T-cell (primary cell): ENCODE measurements around the gene TMEFF1. TPM values are rescaled to one million over a fixed set of nuclear protein-coding genes. Genes with fewer than 3 reads are reported as not detected.
"Not testable (repeated sequence)": the region's sequence is repeated elsewhere in the genome, so short reads cannot be mapped to it uniquely, and the experiment has no call there.

ENCODE experiments used
- ATAC-seq, 4 experiments: fragments of 200-7000 bp in 3 of 4; fragments of 150-1000 bp in 1 of 4; cut with Tn5 transposase; replicated peaks in 1 of 4; 1 replicate in 3 of 4; 2 replicates in 1 of 4; pipeline ENCODE4 v1.10.0; 2021; ENCODE audit warnings: moderate library complexity in 3 of 4, mild to moderate bottlenecking in 2 of 4, moderate number of reproducible peaks in 1 of 4
- CTCF ChIA-PET, 2 donors: fragments of 300-600 bp; sonication (Branson Sonifier 250); formaldehyde crosslinking; loops; one replicate each; lab custom pipeline; 2022; ENCODE audit warnings: antibody characterized with exemption in 2 of 2; lab: Charles Lee
- POLR2A ChIA-PET, 2 donors: fragments of 300-600 bp; sonication (Branson Sonifier 250); formaldehyde crosslinking; loops; one replicate each; lab custom pipeline; 2022; ENCODE audit warnings: antibody characterized with exemption in 2 of 2; lab: Charles Lee
- DNase-seq, 35 experiments: peaks; one replicate each; pipeline versions ENCODE4 v3.0.0 to v3.0.0-alpha.2; 2013 to 2023
- H3K27ac ChIP-seq: one replicate; pipeline ENCODE4 v1.5.1; 2013; ENCODE audit warnings: low read length
- H3K27me3 ChIP-seq, 2 experiments: replicated peaks in 1 of 2; 1 replicate in 1 of 2; 2 replicates in 1 of 2; pipeline versions ENCODE4 v1.6.1 to v1.7.0; 2013; ENCODE audit warnings: low read length in 1 of 2, mixed read lengths in 1 of 2; ENCODE audit not compliant: control insufficient read depth in 2 of 2, insufficient read depth in 2 of 2; ENCODE audit errors: extremely low read depth in 1 of 2
- H3K36me3 ChIP-seq, 2 donors: 1 replicate in 1 of 2; 2 replicates in 1 of 2; pipeline versions ENCODE4 v1.6.1 to v1.7.0; 2013; ENCODE audit warnings: low read length in 1 of 2; ENCODE audit not compliant: control insufficient read depth in 2 of 2, insufficient read depth in 1 of 2; ENCODE audit errors: extremely low read depth in 1 of 2
- H3K4me1 ChIP-seq, 2 experiments: 1 replicate in 1 of 2; 2 replicates in 1 of 2; pipeline versions ENCODE4 v1.6.1 to v1.7.0; 2013; ENCODE audit warnings: low read length in 2 of 2, mixed read lengths in 1 of 2; ENCODE audit not compliant: insufficient read depth in 2 of 2, control insufficient read depth in 1 of 2; ENCODE audit errors: extremely low read depth in 1 of 2
- H3K4me3 ChIP-seq, 2 donors: 1 replicate in 1 of 2; 2 replicates in 1 of 2; pipeline versions ENCODE4 v1.5.1 to v1.7.0; 2013; ENCODE audit warnings: mild to moderate bottlenecking in 2 of 2, low read length in 1 of 2, moderate library complexity in 1 of 2; ENCODE audit not compliant: control insufficient read depth in 1 of 2; ENCODE audit errors: extremely low read depth in 1 of 2
- H3K9me3 ChIP-seq: 2 replicates; pipeline ENCODE4 v1.7.0; 2013
- H3K27ac Mint-ChIP-seq, 2 donors: one replicate each; pipeline ENCODE4 v1.8.0; 2020 to 2021; ENCODE audit warnings: mild to moderate bottlenecking in 2 of 2, mixed read lengths in 2 of 2
- H3K27me3 Mint-ChIP-seq, 2 donors: one replicate each; pipeline ENCODE4 v1.8.0; 2021 to 2022; ENCODE audit warnings: mixed read lengths in 2 of 2
- H3K36me3 Mint-ChIP-seq: one replicate; pipeline ENCODE4 v1.8.0; 2021; ENCODE audit warnings: mixed read lengths
- H3K4me1 Mint-ChIP-seq, 3 donors: one replicate each; pipeline ENCODE4 v1.8.0; 2020 to 2022; ENCODE audit warnings: mixed read lengths in 3 of 3, mild to moderate bottlenecking in 1 of 3
- H3K4me3 Mint-ChIP-seq, 3 donors: one replicate each; pipeline ENCODE4 v1.8.0; 2020 to 2022; ENCODE audit warnings: mild to moderate bottlenecking in 3 of 3, mixed read lengths in 3 of 3, moderate library complexity in 3 of 3
- H3K9me3 Mint-ChIP-seq, 3 donors: one replicate each; pipeline ENCODE4 v1.8.0; 2020 to 2022; ENCODE audit warnings: mixed read lengths in 3 of 3
- WGBS: methylation state at CpG from one replicate; pipeline ENCODE4 v1.1.5; 2013; ENCODE audit warnings: missing lambda C conversion rate; ENCODE audit not compliant: insufficient coverage; 5-methylcytosine and 5-hydroxymethylcytosine counted together
- total RNA-seq, 35 experiments: library from RNA in 6 of 35; stranded (reverse) in 6 of 35; fragments of 120-200 nt in 1 of 35; gene quantifications; one replicate each; pipeline versions ENCODE4 v1.2.1 to v1.2.4 and lab custom pipeline; 2013 to 2026

TMEFF1 gene
- total RNA-seq, 5 donors from 2014 or later (not counting 1 experiment from before 2014, with no cell fraction given), result 0.22 to 0.26 TPM; not detected in 3

DNA sequence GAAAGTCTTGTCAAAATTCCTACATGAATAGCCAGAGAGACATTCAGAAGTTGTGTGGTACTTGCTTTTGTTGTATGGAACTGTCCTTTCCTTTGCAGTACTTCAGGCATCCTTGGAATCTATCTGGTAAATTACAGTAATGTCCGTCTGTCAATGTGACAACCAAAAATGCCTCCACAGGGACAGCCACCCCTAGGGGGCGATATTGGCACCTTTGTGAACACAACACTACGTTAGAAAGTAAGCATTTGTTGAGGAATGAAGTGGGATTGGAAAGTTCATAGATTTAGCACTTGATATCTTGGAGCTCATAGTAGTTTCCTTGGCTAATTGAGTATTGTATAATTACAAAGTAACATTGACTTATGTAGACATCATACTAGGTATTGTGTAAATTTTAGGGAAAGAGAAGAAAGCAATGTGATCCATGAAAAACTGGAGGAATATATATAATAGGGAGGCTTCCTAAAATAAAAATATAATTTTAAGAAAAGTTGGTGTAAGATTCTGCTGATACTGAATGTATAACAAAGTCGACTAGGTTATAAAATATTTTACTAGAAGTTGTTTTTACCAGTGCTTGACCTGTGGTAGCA lies 32.7 kb downstream of the TMEFF1 start:
- ATAC-seq, result no peak
- CTCF ChIA-PET, result interaction anchor here in 1 of 2 donors (0.6 to 0.7 kb wide), 2 partner anchors 15 to 1208 kb away, joined by 3 to 5 read pairs; no protein-coding TSS in a partner anchor
- no CpG with 5 or more reads among the region's 4 CpGs for WGBS

GRCh38 chr9:100507350-100507749 lies 34.4 kb downstream of the TMEFF1 start:
- peaks cover 15% of the 10 kb centered on the region for H3K36me3 Mint-ChIP-seq
- H3K4me1 ChIP-seq, H3K4me3 ChIP-seq, H3K4me3 Mint-ChIP-seq, H3K27ac Mint-ChIP-seq, H3K27ac ChIP-seq, DNase-seq, ATAC-seq, H3K27me3 ChIP-seq, H3K9me3 ChIP-seq, H3K4me1 Mint-ChIP-seq, H3K27me3 Mint-ChIP-seq, H3K9me3 Mint-ChIP-seq, H3K36me3 ChIP-seq, POLR2A ChIA-PET: not testable (repeated sequence)
- CTCF ChIA-PET, result interaction anchor here in 1 of 2 donors (0.7 kb wide), 1 partner anchor 9 kb away, joined by 6 read pairs; no protein-coding TSS in a partner anchor

More for the DNA sequence above, 32.7 kb downstream of the TMEFF1 start:
- POLR2A ChIA-PET, result interaction anchor here in 1 of 2 donors (0.9 kb wide), 1 partner anchor 9 kb away, joined by 14 read pairs; no protein-coding TSS in a partner anchor
- Histone ChIP-seq H3K9me3 (no peaks in the 10 kb centered on the region), H3K36me3 (no peaks in the 10 kb centered on the region), H3K4me1 (no peaks in the 10 kb centered on the region), H3K27me3 (no peaks in the 10 kb centered on the region), H3K4me3 (no peak overlapping the region), H3K27ac (no peak overlapping the region)
- Mint-ChIP-seq H3K4me1 (no peaks in the 10 kb centered on the region), H3K36me3 (peaks cover 13% of the 10 kb centered on the region), H3K4me3 (no peak overlapping the region), H3K27ac (no peak overlapping the region), H3K27me3 (no peaks in the 10 kb centered on the region), H3K9me3 (peaks cover 0 to 4% (median under 1%) of the 10 kb centered on the region in 3 donors)
- DNase-seq, result peak in 31 of 35 experiments; percentile 2 to 62 (median 34)

GRCh38 chr9:100511205-100511604 lies 38.3 kb downstream of the TMEFF1 start:
- H3K27me3 Mint-ChIP-seq, result no peaks in the 10 kb centered on the region
- no peak overlapping the region for H3K27ac Mint-ChIP-seq
- Histone ChIP-seq H3K4me3 (no peak overlapping the region), H3K4me1 (no peaks in the 10 kb centered on the region), H3K36me3 (no peaks in the 10 kb centered on the region), H3K27me3 (no peaks in the 10 kb centered on the region), H3K27ac (no peak overlapping the region), H3K9me3 (no peaks in the 10 kb centered on the region)
- no peak overlapping the region for H3K4me3 Mint-ChIP-seq
- no peak for DNase-seq
- H3K36me3 Mint-ChIP-seq, result peaks cover 15% of the 10 kb centered on the region
- no peak for ATAC-seq
- ChIA-PET CTCF (interaction anchor here in 1 of 2 donors (0.6 kb wide), 1 partner anchor 34 kb away, joined by 3 read pairs; no protein-coding TSS in a partner anchor), POLR2A (no interaction called here)
- peaks cover 0 to 4% (median 3%) of the 10 kb centered on the region in 3 donors for H3K9me3 Mint-ChIP-seq
- no peaks in the 10 kb centered on the region for H3K4me1 Mint-ChIP-seq
- no CpG with 5 or more reads among the region's 1 CpG for WGBS

DNA sequence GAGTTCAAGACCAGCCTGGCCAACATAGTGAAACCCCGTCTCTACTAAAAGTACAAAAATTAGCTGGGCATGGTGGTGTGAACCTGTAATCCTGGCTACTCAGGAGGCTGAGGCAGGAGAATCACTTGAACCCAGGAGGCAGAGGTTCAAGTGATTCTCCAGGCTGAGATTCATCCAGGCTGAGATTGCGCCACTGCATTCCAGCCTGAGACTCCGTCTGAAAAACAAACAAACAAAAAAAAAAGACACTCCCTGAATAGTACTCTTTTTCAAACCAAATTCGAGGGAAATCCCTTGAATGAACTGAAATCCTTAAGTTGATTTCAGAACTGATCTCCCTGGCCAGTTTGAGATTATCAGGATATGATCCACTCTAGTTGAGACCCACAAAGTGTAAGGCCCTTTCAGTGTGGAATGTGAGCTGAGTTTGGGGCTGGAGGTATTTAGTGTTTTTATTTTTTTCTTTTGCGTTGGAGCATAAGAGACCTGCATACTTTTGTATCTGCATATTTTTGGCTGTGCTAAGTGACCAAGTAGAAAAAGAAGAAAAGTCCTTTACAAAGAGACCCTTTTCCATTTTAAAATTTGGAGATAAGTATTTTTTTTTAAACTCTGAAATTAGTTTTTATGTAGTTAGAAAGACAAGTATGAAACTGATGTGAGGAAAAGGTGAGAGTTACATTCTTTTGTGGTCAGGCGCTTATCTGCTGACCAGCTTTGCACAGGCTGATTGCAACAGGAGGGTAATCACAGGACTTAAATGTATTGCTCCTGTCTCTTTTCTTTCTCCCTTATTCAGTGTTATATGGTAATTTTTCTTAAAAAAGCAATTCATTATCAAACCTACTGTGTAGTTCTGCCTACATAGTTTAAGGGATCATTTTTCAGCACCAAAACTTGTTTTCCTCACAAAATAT lies 42.9 kb downstream of the TMEFF1 start:
- Mint-ChIP-seq H3K4me1 (no peaks in the 10 kb centered on the region), H3K27me3 (no peaks in the 10 kb centered on the region), H3K4me3 (no peak overlapping the region), H3K9me3 (peaks cover 0 to 1% (median 0%) of the 10 kb centered on the region in 3 donors), H3K27ac (no peak overlapping the region), H3K36me3 (peaks cover under 1% of the 10 kb centered on the region)
- POLR2A ChIA-PET, result no interaction called here
- H3K9me3 ChIP-seq, result no peaks in the 10 kb centered on the region
- H3K4me1 ChIP-seq, result no peaks in the 10 kb centered on the region
- no peaks in the 10 kb centered on the region for H3K36me3 ChIP-seq
- no peak overlapping the region for H3K27ac ChIP-seq
- no peak for DNase-seq
- ATAC-seq, result no peak
- H3K27me3 ChIP-seq, result no peaks in the 10 kb centered on the region
- H3K4me3 ChIP-seq, result no peak overlapping the region
- CTCF ChIA-PET, result no interaction called here
- WGBS, result 75% methylated on average over 2 of the region's 6 CpGs

DNA sequence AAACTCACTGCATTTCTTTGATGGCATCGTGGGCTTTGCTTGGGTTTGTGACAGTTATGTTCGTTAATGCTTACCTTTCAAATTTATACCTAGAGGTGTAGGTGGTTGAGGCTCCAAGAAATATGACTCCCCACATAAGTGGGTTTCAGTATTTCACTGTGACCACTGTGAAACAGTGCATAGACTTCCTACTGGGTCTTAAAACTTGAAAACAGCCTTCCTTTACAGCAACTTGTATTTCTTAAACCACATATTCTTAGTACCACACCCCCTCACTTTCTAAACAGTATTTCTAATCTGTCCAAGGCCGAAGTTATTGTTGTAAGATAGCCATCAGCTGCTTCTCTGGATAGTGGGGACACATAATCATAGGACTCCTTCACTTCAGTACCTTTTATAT lies 48.3 kb downstream of the TMEFF1 start:
- POLR2A ChIA-PET, result interaction anchor here in 1 of 2 donors (0.6 kb wide), 1 partner anchor 1678 kb away, joined by 4 read pairs; no protein-coding TSS in a partner anchor
- CTCF ChIA-PET, result interaction anchor here in 1 of 2 donors (0.5 kb wide), 1 partner anchor 16 kb away, joined by 5 read pairs; no protein-coding TSS in a partner anchor
- Histone ChIP-seq H3K9me3 (no peaks in the 10 kb centered on the region), H3K4me1 (no peaks in the 10 kb centered on the region), H3K27ac (no peak overlapping the region), H3K36me3 (no peaks in the 10 kb centered on the region), H3K4me3 (no peak overlapping the region), H3K27me3 (no peaks in the 10 kb centered on the region)
- Mint-ChIP-seq H3K9me3 (peaks cover 0 to 3% (median 0%) of the 10 kb centered on the region in 3 donors), H3K27ac (no peak overlapping the region), H3K4me1 (no peaks in the 10 kb centered on the region), H3K4me3 (no peak overlapping the region), H3K27me3 (peaks cover 0 to 2% of the 10 kb centered on the region in 2 donors), H3K36me3 (peaks cover 1% of the 10 kb centered on the region)
- ATAC-seq, result no peak
- no CpG with 5 or more reads among the region's 3 CpGs for whole genome bisulfite sequencing
- no peak for DNase-seq

DNA sequence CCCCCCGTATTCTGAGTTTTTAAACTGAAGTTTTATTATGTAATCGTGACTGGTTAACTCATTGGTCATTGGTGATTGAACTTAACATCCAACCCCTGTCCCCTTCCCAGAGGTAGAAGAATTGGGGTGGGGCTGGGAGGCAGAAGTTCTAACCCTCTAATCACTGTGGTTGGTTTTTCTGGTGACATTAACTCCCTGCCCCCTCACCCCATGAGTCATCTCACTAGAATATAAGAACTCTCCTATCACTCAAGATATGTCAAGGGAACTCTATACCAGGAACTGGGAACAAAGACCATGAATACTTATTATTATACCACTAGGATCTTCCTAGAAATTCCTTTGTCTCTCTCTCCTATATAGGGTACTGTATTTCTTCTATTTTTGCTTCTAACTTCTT lies 52.6 kb downstream of the TMEFF1 start:
- CTCF ChIA-PET, result no interaction called here
- Histone ChIP-seq H3K27ac (no peak overlapping the region), H3K36me3 (no peaks in the 10 kb centered on the region), H3K4me1 (no peaks in the 10 kb centered on the region), H3K9me3 (no peaks in the 10 kb centered on the region), H3K27me3 (no peaks in the 10 kb centered on the region), H3K4me3 (no peak overlapping the region)
- POLR2A ChIA-PET, result no interaction called here
- Mint-ChIP-seq H3K4me3 (no peak overlapping the region), H3K36me3 (peaks cover 5% of the 10 kb centered on the region), H3K9me3 (peaks cover 0 to 3% (median 0%) of the 10 kb centered on the region in 3 donors), H3K4me1 (no peaks in the 10 kb centered on the region), H3K27me3 (peaks cover 0 to 7% of the 10 kb centered on the region in 2 donors), H3K27ac (no peak overlapping the region)
- DNase-seq (no peak), ATAC-seq (no peak)
- no CpG with 5 or more reads among the region's 2 CpGs for WGBS
